ENCODE measurements around the gene TMEM255B.

Gene TMEM255B

DNA sequence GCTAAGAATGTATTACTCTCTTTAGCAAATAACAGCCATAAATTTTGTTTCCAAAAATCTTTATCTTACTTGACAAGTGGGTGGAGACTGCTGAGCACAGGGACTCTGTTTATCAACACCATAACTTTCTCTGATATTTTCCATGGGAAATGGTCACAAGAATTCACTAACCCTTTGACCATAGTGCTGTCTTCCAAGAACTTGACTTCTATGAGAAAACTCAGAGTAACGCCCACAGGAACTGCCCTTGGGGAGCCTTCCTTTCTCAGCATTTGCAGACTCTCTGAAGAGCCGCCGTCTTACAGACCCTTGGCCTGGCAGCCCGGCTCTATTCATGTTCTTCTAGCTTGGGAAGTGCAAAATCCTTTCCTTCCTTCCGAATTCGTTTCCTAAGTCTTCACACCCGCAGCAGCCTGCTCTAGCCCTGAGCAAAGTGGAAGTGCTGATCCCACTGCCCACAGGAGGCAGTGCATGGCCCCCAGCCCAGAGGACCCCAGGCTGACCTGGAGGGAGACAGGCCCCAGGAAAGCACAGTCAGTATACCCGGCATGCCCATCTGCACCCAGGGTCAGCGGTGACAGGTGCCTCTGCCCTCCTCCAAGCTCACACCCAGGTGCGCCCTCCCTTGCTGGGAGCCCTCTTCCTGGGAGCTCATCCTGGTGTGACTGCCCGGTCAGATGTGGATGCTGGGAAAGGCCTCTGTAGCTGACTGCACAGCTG, 94.7 kb downstream of the TMEM255B start:
- H3K27ac ChIP-seq = peak overlapping the region; percentile 65
- ChIA-PET POLR2A (ENCODE audit: low non-redundant PET) (no interaction called here), CTCF (interaction anchor here (0.5 kb wide), 1 partner anchor 299 kb away, joined by 3 read pairs; no protein-coding TSS in a partner anchor)
- no peak for DNase-seq (ENCODE audit: low spot score)
- TF ChIP-seq CTCF (conservative IDR thresholded peaks at IDR 0.05; ENCODE audit: low read depth) = no peak

GRCh38 chr13:113854238-113855011, 95.4 kb downstream of the TMEM255B start:
- ChIA-PET CTCF (interaction anchor here (0.5 kb wide), 1 partner anchor 298 kb away, joined by 3 read pairs; no protein-coding TSS in a partner anchor), POLR2A (ENCODE audit: low non-redundant PET) (no interaction called here)
- DNase-seq (ENCODE audit: low spot score) = no peak

GRCh38 chr13:113855012-113855921, 96.2 kb downstream of the TMEM255B start:
- DNase-seq (ENCODE audit: low spot score) = no peak
- TF ChIP-seq CTCF (conservative IDR thresholded peaks at IDR 0.05; ENCODE audit: low read depth) = no peak
- ChIA-PET POLR2A (ENCODE audit: low non-redundant PET) (no interaction called here), CTCF (no interaction called here)
- H3K27ac ChIP-seq = peak overlapping the region; percentile 65

More at GRCh38 chr13:113854238-113855011, 95.4 kb downstream of the TMEM255B start:
- TF ChIP-seq CTCF (conservative IDR thresholded peaks at IDR 0.05; ENCODE audit: low read depth) = no peak
- H3K27ac ChIP-seq = peak overlapping the region; percentile 65

- no peak for DNase-seq (ENCODE audit: low spot score)
- ChIA-PET POLR2A (ENCODE audit: low non-redundant PET) (no interaction called here), CTCF (no interaction called here)
- H3K27ac ChIP-seq = peak overlapping the region; percentile 65
- TF ChIP-seq CTCF (conservative IDR thresholded peaks at IDR 0.05; ENCODE audit: low read depth) = no peak
Observed at GRCh38 chr13:113855931-113856715, 97.1 kb downstream of the TMEM255B start.

DNA sequence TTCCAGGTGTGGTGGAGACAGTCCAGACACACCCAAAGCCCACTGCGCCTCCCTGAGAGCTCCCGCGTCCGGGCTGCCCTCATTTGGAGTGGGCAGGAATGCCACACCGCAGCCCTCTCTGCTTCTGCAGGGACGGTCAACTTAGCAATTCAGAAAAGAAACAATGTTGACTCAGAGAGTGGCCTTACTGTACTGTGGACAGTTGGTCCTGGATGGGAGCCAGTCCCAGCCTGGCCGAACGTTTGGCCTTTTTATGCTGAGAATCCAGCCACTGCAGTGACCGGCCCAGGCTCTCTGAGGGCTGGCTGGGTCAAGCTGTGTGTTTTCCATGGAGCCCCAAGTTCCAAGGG, 97.7 kb downstream of the TMEM255B start:
- H3K27ac ChIP-seq = peak overlapping the region; percentile 65
- TF ChIP-seq CTCF (conservative IDR thresholded peaks at IDR 0.05; ENCODE audit: low read depth) = no peak
- DNase-seq (ENCODE audit: low spot score) = no peak
- POLR2A ChIA-PET (ENCODE audit: low non-redundant PET) = no interaction called here
- CTCF ChIA-PET = no interaction called here
